ENCODE data around the gene YIPF1. TPM values are rescaled to one million over a fixed set of nuclear protein-coding genes. Genes with fewer than 3 reads are reported as not detected.
"Not testable (repeated sequence)": the region's sequence is repeated elsewhere in the genome, so short reads cannot be mapped to it uniquely, and the experiment has no call there.

The YIPF1 gene
- polyA plus RNA-seq, 4 donors, result 31.1 to 36.3 (median 33.1) TPM

DNA sequence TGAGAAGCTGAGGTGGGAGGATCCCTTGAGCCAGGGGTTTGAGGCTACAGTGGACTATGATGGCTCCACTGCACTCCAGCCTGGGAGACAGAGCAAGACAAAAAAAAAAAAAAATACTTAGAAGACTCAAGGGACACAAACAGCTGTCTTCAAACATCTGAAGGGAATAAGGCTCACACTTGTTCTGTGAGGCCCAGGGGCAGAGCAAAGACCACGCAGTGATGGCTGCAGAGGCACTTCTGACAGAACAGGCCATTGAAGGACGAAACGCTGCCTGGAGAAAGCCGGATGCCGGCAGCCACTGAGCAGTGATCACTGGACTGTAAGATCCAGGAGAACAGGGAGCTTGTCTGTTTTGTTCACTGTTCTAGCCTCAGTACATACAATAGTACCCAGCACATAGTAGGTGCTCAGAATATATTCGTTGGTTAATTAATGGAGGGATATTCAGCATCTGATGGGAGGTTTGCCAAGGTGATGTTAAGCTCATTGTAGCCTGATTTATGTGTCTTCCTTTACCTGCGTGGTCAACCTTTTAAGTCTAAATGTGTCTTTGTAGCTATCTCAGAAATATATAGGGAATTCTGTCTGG is 39.4 kb downstream of the YIPF1 start:
- DNase-seq (ENCODE audit: low read depth in 4 of 4, low spot score in 2 of 4), result no peak

DNA sequence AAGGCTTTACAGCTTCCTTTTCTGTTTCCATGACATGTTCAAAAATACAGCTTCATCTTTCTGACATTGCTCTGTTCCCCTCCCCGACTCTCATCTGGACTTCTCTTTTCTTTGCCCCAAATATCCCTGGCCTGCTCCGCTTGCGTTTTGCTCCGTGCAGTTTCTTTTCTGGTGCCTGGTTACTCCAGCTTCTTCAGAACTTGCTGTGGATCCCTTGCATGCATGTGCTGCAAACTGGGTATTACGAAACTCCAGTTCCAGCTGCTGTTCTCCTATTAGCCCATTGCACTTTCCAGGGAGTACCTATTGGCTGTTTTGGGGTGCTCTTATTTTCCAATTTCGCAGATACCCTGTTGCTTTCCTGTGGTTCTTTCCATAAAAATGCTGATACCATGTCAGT is 41.6 kb downstream of the YIPF1 start:
- DNase-seq (ENCODE audit: low read depth in 4 of 4, low spot score in 2 of 4), result no peak

DNA sequence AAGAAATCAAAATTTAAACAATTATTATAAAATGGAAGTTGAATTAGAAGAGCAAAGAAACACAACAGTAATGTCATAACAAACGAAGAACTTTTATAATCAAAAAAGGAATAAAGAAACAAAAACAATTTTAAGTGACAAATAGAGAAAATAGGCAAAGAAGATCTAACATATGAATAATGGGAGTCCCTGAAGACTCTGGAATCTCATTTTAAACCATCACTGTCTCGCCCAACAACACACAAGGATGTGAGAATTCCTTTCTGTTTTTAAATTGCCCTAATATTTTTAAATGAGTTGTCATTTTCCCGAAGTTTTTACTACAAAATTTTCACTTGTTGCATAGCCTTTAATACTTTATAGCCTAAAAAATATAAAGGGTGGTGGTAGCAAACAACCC is 47.2 kb downstream of the YIPF1 start:
- DNase-seq (ENCODE audit: low read depth in 4 of 4, low spot score in 2 of 4), result no peak

DNA sequence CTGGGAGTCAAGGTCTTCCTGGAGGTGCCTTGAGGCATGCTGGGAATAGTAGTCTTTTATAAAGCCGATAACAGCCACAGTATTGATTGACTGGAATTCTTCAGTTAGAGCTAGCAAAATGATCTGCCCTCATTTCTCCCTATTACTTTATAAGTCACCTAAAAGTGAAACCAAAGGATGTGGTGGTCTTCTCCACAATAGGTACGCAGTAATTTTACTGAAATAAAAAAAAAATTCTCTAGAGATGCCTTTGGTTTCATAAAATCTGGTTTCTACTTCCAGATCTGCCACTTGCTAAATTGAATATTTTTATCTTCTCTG is 51.0 kb downstream of the YIPF1 start:
- no peak for DNase-seq (ENCODE audit: low read depth in 4 of 4, low spot score in 2 of 4)

DNA sequence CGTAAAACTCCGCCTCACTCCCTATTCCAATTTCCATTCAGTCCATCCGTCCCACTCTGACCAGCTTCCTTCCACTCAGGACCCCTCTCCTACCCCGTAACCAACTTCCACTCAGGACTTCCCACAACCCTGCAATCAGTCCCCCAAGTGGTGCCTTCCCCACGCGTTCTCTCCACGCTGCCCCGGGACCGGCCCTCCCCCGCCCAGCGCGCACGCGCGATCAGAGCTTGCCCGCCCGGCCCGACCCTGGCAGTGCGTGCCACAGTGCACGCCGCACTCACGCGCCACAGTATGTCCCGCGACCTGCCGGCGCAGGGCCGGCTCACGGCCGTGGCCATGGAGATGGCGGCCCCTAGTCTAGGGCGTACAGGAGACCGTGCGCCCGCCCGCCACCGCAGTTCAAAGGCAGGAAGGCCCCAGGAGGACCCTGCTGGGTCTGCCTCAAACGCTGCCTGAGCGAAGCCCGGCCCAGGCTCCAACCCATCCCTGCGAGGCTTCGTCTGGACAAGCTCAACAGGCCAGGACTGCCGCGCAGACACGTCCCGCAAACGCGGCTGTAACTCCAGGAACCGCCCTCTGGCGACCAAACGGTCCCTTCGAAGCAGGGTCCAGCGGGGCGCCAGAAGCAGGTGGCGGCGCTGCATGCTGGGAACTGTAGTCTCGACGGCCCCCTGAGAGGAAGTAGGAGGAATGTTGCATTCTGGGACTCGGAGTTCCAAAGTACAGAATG is 51.5 kb downstream of the YIPF1 start, which contains the start of gene NDC1:
NDC1 (minus strand) TSS at position 373 of the 730 bp plus-strand sequence; CDS start at position 338, 35 bp downstream.
- DNase-seq (ENCODE audit: low read depth in 4 of 4, low spot score in 2 of 4), result peak; percentile 86 to 94 (median 91)

- no peak for DNase-seq (ENCODE audit: low read depth in 4 of 4, low spot score in 2 of 4)
Measured at GRCh38 chr1:53837646-53837923, 52.0 kb downstream of the YIPF1 start.

- DNase-seq (ENCODE audit: low read depth in 4 of 4, low spot score in 2 of 4), result no peak
Measured at GRCh38 chr1:53835491-53835890, 54.1 kb downstream of the YIPF1 start.

DNA sequence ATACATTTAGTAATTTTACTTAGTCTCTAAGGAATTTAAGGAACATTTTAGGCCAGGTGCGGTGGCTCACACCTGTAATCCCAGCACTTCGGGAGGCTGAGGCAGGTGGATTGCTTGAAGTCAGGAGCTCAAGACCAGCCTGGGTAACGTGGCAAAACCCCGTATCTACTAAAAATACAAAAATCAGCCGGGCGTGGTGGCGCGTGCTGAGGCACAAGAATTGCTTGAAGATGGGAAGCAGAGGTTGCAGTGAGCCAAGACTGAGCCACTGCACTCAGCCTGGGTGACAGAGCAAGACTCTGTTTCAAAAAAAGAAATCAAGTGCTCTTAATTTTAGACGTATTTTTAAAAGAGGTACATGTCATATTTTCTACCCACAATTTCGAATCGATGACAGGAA is 54.8 kb downstream of the YIPF1 start:
- no peak for DNase-seq (ENCODE audit: low read depth in 4 of 4, low spot score in 2 of 4)

DNA sequence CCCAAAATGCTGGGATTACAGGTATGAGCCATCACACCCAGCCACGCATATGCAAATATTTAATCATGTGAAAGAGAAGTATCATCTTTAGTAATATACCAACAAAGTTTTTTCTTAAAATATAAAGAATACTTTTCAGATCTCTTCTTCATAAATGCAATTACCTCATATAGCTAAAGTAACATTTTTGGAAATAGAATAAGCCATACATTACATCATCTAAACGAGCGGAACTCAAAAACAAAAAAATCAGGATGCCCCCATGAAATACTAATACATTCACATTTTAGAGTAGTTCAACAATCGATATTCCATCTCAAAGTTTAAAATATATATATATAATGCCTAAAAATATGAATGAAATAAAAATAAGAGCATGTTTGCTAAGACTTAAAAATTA is 56.2 kb downstream of the YIPF1 start:
- DNase-seq (ENCODE audit: low read depth in 4 of 4, low spot score in 2 of 4), result no peak

GRCh38 chr1:53826367-53826766 is 63.2 kb downstream of the YIPF1 start:
- no peak for DNase-seq (ENCODE audit: low read depth in 4 of 4, low spot score in 2 of 4)

DNA sequence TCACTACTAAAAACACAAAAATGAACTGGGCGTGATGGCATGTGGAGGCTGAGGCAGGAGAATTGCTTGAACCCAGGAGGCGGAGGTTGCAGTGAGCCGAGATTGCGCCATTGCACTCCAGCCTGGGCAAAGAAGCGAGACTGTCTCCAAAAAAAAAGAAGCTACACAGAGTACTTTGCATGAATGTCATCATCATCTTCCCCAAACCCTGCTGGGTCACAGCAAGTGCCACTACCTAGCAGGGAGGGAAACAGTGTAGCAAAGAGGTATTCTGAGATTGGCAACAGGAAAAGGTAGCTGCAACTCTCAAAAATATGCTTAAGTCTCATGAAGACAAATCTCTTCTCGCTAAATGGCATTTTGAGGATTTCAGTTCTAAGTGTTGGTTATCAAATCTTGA is 64.3 kb downstream of the YIPF1 start:
- no peak for DNase-seq (ENCODE audit: low read depth in 4 of 4, low spot score in 2 of 4)

DNA sequence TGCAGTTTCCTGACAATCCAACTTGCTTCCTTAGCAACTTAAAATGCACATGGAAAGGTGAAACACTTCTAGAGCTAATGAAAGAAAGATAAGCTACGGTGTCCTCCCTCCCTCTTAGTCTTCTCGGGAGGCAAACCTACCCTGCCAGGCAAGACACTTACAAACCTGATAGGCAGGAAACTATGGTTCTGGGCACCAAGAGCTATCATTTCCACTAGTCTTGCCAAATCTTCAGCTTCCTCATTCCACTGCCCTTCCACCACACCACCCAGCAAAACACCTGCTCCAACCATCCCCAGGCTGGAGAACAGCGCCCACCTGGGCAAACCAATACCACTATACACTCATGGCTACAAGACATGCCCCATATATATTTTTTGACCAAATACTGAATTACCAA is 66.7 kb downstream of the YIPF1 start:
- DNase-seq (ENCODE audit: low read depth in 4 of 4, low spot score in 2 of 4), result no peak

- no peak for DNase-seq (ENCODE audit: low read depth in 4 of 4, low spot score in 2 of 4)
Measured at GRCh38 chr1:53821380-53821779, 68.2 kb downstream of the YIPF1 start.

DNA sequence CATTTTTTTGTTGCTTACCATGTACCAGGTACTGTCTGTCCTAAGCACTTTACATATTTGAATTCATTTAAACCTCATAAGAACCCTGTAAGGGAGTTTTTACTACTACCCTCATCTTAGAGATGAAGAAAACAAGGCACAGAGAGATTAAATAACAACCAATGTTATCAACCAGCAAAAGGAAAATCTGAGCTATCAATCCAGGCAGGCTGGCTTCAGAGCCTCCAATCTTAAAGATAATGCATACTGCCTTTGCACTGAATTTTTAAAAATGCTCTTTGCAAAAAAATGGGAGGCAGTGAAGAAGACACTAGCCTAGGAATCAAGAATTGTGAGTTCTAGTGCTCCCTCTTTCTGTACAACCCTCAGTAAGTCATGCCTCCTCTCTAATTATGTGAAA is 70.2 kb downstream of the YIPF1 start:
- DNase-seq (ENCODE audit: low read depth in 4 of 4, low spot score in 2 of 4), result no peak

DNA sequence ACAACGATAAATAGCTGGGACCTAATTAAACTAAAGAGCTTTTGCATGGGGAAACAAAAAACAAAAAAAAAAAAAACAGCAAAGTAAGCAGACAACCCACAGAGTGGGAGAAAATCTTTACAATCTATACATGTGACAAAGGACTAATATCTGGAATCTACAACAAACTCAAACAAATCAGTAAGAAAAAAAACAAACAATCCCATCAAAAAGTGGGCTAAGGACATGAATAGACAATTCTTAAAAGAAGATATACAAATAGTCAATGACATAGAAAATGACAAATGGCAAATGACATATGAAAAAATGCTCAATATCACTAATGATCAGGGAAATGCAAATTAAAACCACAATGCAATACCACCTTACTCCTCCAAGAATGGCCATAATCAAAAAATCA is 73.0 kb downstream of the YIPF1 start:
- not testable (repeated sequence) for DNase-seq (ENCODE audit: low read depth in 4 of 4, low spot score in 2 of 4)

GRCh38 chr1:53815484-53815883 is 74.1 kb downstream of the YIPF1 start:
- DNase-seq (ENCODE audit: low read depth in 4 of 4, low spot score in 2 of 4), result not testable (repeated sequence)

GRCh38 chr1:53811414-53811851 is 78.2 kb downstream of the YIPF1 start:
- DNase-seq (ENCODE audit: low read depth in 4 of 4, low spot score in 2 of 4), result no peak

- no peak for DNase-seq (ENCODE audit: low read depth in 4 of 4, low spot score in 2 of 4)
Measured at GRCh38 chr1:53810497-53810896, 79.1 kb downstream of the YIPF1 start.

- DNase-seq (ENCODE audit: low read depth in 4 of 4, low spot score in 2 of 4), result no peak
Measured at GRCh38 chr1:53810007-53810406, 79.6 kb downstream of the YIPF1 start.

GRCh38 chr1:53807916-53808315 is 81.7 kb downstream of the YIPF1 start:
- DNase-seq (ENCODE audit: low read depth in 4 of 4, low spot score in 2 of 4), result no peak

DNA sequence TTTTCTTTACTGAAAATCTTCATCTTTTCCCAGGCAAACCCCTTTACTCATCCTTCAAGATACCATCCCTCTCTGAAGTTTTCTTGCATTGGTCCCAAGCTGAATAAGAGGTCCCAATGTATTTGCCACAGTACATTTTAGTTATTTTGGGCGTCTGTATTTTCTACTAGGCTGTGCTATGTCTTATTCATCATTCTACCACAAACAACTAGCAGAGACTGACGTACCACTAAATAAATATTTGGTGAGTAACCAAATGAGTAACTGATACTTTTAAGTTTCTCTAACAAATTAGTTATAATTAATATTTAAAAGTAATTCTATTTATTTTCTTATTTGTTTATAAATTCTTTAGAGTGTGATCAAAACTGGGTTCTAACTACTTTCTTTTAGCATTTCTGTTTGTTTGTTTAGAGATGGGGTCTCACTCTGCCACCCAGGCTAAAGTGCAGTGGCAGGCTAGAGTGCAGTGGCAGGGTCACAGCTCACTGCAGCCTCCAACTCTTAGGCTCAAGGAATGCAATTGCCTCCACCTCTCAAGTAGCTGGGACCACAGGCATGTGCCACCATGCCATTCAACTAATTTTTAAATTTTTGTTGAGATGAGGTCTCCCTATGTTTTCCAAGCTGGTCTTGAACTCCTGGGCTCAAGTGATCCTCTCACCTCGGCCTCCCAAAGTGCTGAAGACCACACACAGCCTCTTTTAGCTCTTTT is 84.6 kb downstream of the YIPF1 start:
- no peak for DNase-seq (ENCODE audit: low read depth in 4 of 4, low spot score in 2 of 4)

DNA sequence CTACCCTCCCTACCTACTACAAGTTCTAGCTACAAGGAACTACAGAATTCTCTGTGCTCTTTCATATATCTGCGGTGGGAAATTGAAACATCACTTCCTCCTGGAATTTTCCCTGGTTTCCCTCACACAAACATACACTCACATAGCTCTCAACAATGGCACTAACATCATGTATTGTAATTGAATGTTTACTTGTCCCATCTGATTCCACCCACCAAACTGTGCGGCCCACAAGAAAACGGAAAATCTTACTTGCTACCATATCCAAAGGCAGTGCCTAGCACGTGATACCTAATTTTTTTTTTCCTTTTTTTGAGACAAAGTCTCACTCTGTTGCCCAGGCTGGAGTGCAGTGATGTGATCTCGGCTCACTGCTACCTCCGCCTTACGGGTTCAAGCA is 85.4 kb downstream of the YIPF1 start:
- DNase-seq (ENCODE audit: low read depth in 4 of 4, low spot score in 2 of 4), result no peak

Measured in left renal cortex interstitium (tissue), 4 donors.